HepG2 (cell line): ENCODE data around the gene ZSWIM5. TPM values are rescaled to one million over a fixed set of nuclear protein-coding genes. Genes with fewer than 3 reads are reported as not detected.

Experiments
- ATAC-seq: fragments of 200-7000 bp; cut with Tn5 transposase; 3 replicates; pipeline ENCODE4 v1.9.1; 2020; ENCODE audit warnings: mild to moderate bottlenecking, moderate library complexity
- BruUV-seq: library from RNA; stranded (reverse); fragments of 400-500 nt; replicated peaks from 2 replicates; lab custom pipeline; 2021; lab: Mats Ljungman, UMichigan
- CTCF ChIA-PET: fragments of 300-600 bp; formaldehyde crosslinking; extraction: SDS; loops from one replicate; lab custom pipeline; 2021; ENCODE audit warnings: low total read pairs, inconsistent platforms, low intra/inter-chr PET ratio; lab: Yijun Ruan, JAX
- POLR2A ChIA-PET: fragments of 350-600 bp; sonication (Branson Sonifier 250); formaldehyde crosslinking; loops from one replicate; lab custom pipeline; 2020; ENCODE audit warnings: antibody characterized with exemption, inconsistent platforms; lab: Yijun Ruan, JAX
- DNase-seq: peaks from one replicate; pipeline ENCODE4 v3.0.0-alpha.2; 2015; ENCODE audit warnings: low spot score
- FAIRE-seq: peaks from 3 replicates; lab custom pipeline; 2011; peaks lifted over from hg19 to GRCh38; lab: Jason Lieb, UNC
- H2AFZ ChIP-seq: one replicate; pipeline ENCODE4 v1.6.1; 2011; ENCODE audit warnings: low read length, inconsistent platforms
- H3K27ac ChIP-seq: fragments of 300-600 bp; 3 replicates; pipeline ENCODE4 v1.8.0; 2011; ENCODE audit warnings: mixed run types, mild to moderate bottlenecking, mixed read lengths, low read length, inconsistent platforms; ENCODE audit not compliant: insufficient read depth; ENCODE audit errors: extremely low read length
- H3K27me3 ChIP-seq, 2 experiments: fragments of 200-600 bp in 1 of 2; 2 replicates in 1 of 2; 3 replicates in 1 of 2; pipeline versions ENCODE4 v1.6.0 to v1.8.0; 2011; ENCODE audit warnings: low read length in 2 of 2, mild to moderate bottlenecking in 2 of 2, moderate library complexity in 2 of 2, inconsistent platforms in 1 of 2; ENCODE audit not compliant: insufficient read depth in 2 of 2, control insufficient read depth in 1 of 2
- H3K36me3 ChIP-seq, 2 experiments: fragments of 200-600 bp in 1 of 2; replicated peaks in 1 of 2; 2 replicates in 1 of 2; 3 replicates in 1 of 2; pipeline versions ENCODE4 v1.5.1 to v1.8.0; 2011; ENCODE audit warnings: low read length in 2 of 2, inconsistent platforms in 1 of 2; ENCODE audit not compliant: insufficient read depth in 2 of 2, control insufficient read depth in 1 of 2
- H3K4me1 ChIP-seq: 2 replicates; pipeline ENCODE4 v1.5.1; 2012; ENCODE audit warnings: low read length, inconsistent platforms; ENCODE audit not compliant: insufficient read depth
- H3K4me2 ChIP-seq: 2 replicates; pipeline ENCODE4 v1.6.0; 2011; ENCODE audit warnings: low read depth, low read length, inconsistent platforms
- H3K4me3 ChIP-seq, 3 experiments: fragments of 200-600 bp in 1 of 3; sonication (generic), shearing (Covaris generic) in 1 of 3; replicated peaks in 1 of 3; 2 replicates each; pipeline ENCODE4 v1.5.1; 2011 to 2016; ENCODE audit warnings: low read length in 3 of 3, inconsistent platforms in 2 of 3, low read depth in 2 of 3, mild to moderate bottlenecking in 2 of 3, control low read depth in 1 of 3, mixed read lengths in 1 of 3; ENCODE audit not compliant: insufficient read depth in 1 of 3
- H3K79me2 ChIP-seq: one replicate; pipeline ENCODE4 v1.6.1; 2011; ENCODE audit warnings: low read length, inconsistent platforms; ENCODE audit not compliant: insufficient read depth
- H3K9ac ChIP-seq: 2 replicates; pipeline ENCODE4 v1.6.0; 2011; ENCODE audit warnings: mild to moderate bottlenecking, low read depth, low read length, inconsistent platforms; ENCODE audit not compliant: insufficient read depth
- H3K9me3 ChIP-seq: 2 replicates; pipeline ENCODE4 v1.5.1; 2012; ENCODE audit warnings: mild to moderate bottlenecking, low read length
- H4K20me1 ChIP-seq: 2 replicates; pipeline ENCODE4 v1.6.0; 2011; ENCODE audit warnings: inconsistent platforms, mild to moderate bottlenecking, low read length, moderate library complexity; ENCODE audit not compliant: insufficient read depth
- ARNT2 ChIP-seq: sonication (generic); formaldehyde crosslinking; IDR thresholded peaks from 2 replicates; pipeline ENCODE4 v1.8.0; 2022; ENCODE audit warnings: mild to moderate bottlenecking, low read depth, missing genetic modification reagents, moderate library complexity
- KLF12 ChIP-seq: sonication (generic); formaldehyde crosslinking; IDR thresholded peaks from 2 replicates; pipeline ENCODE4 v1.4.0; 2020; ENCODE audit warnings: missing genetic modification reagents, borderline replicate concordance
- NRL ChIP-seq: sonication (generic); formaldehyde crosslinking; IDR thresholded peaks from 2 replicates; pipeline ENCODE4 v1.5.0; 2020; ENCODE audit warnings: missing genetic modification reagents, mild to moderate bottlenecking, moderate library complexity, borderline replicate concordance
- SALL2 ChIP-seq: sonication (generic); formaldehyde crosslinking; IDR thresholded peaks from 2 replicates; pipeline ENCODE4 v1.8.1; 2023; ENCODE audit warnings: mild to moderate bottlenecking, missing genetic modification reagents, inconsistent platforms
- SP4 ChIP-seq: sonication (generic); formaldehyde crosslinking; IDR thresholded peaks from 2 replicates; pipeline ENCODE4 v1.8.1; 2023; ENCODE audit warnings: mild to moderate bottlenecking, missing genetic modification reagents
- SPEN ChIP-seq: sonication (generic); formaldehyde crosslinking; IDR thresholded peaks from 2 replicates; pipeline ENCODE4 v1.5.1; 2020; ENCODE audit warnings: low read depth, mild to moderate bottlenecking, missing genetic modification reagents
- ZNF10 ChIP-seq: sonication (generic); formaldehyde crosslinking; IDR thresholded peaks from 2 replicates; pipeline ENCODE4 v1.4.0; 2020; ENCODE audit warnings: mild to moderate bottlenecking, low read depth, missing genetic modification reagents, borderline replicate concordance
- ZNF607 ChIP-seq: sonication (generic); formaldehyde crosslinking; IDR thresholded peaks from 2 replicates; pipeline ENCODE4 v1.5.1; 2020; ENCODE audit warnings: missing genetic modification reagents, mild to moderate bottlenecking, borderline replicate concordance
- ZSCAN9 ChIP-seq: IDR thresholded peaks from 2 replicates; pipeline ENCODE4 v1.6.1; 2016; ENCODE audit warnings: borderline replicate concordance
- WGBS: methylation state at CpG from one replicate; pipeline ENCODE4 v1.1.6; 2017; ENCODE audit warnings: low lambda C conversion rate; 5-methylcytosine and 5-hydroxymethylcytosine counted together
- in situ Hi-C: cut with HindIII; loops from 2 replicates; pipeline ENCODE4 v1.10.0; 2017; ENCODE audit warnings: low pct_unique_long_range_greater_than_20kb; ENCODE audit not compliant: extremely low pct_ligation_motif_present
- intact Hi-C: fragments of 100-400 bp; cut with micrococcal nuclease; formaldehyde crosslinking; loops from one replicate; pipeline ENCODE4 v1.10.0; 2022; ENCODE audit not compliant: unreplicated experiment
- polyA plus RNA-seq, 8 experiments: library from polyadenylated mRNA; depleted of rRNA in 3 of 8; stranded (reverse) in 7 of 8; unstranded in 1 of 8; fragments of >200 nt; fragmentation: Illumina TruSeq in 4 of 8; extraction: Trizol in 4 of 8; gene quantifications; 2 replicates each; pipeline versions ENCODE4 v1.2.1 to v1.2.3, GENCODE V29; 2011 to 2016; ENCODE audit warnings: low read depth in 4 of 8, missing spikeins in 1 of 8, mixed read lengths in 1 of 8; ENCODE audit not compliant: insufficient read depth in 1 of 8
- total RNA-seq, 5 experiments: library from RNA; depleted of rRNA; stranded (reverse); fragments of >200 nt; fragmentation: Illumina TruSeq; extraction: Trizol; gene quantifications; 2 replicates each; pipeline ENCODE4 v1.2.3, GENCODE V29; 2016; ENCODE audit warnings: low read depth in 1 of 5
- TF ChIP-seq, protein P1 (sequence below): sonication (generic); formaldehyde crosslinking; IDR thresholded peaks from 2 replicates; pipeline ENCODE4 v1.8.1; 2022; ENCODE audit warnings: mild to moderate bottlenecking, missing genetic modification reagents
- TF ChIP-seq, protein P2 (sequence below): conservative IDR thresholded peaks from 2 replicates; pipeline ENCODE4 v1.6.1; 2018; ENCODE audit warnings: missing genetic modification reagents
- TF ChIP-seq, protein P3 (sequence below): IDR thresholded peaks from 2 replicates; pipeline ENCODE4 v1.6.1; 2012; ENCODE audit warnings: inconsistent platforms

ZSWIM5 gene
- total and polyA plus RNA-seq, 2 of the 13 experiments (the other 11 are each of a cell fraction or from before 2014, with no cell fraction given): 11.0 to 20.6 TPM

DNA sequence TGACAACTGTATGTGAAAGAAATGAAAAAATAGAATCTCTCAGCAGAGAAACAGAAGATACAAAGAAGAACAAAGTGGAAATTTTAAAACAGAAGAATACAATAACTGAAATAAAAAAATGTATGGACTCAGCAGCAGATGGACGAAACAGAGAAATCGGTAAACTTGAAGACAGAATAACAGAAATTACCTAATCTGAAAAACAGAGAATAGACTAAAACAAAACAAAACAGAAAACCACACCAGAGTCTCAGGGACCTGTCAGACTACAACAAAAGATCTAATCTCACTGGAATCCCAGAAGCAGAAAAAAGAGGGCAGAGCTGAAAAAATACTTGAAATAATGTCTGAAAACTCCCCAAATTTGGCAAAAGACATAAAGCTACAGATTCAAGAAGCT lies 83.0 kb downstream of the ZSWIM5 start:
- no peak overlapping the region for H3K4me2 ChIP-seq
- H3K27me3 ChIP-seq: no peaks in the 10 kb centered on the region
- no peak for TF ChIP-seq SALL2
- TF ChIP-seq, protein P1, sequence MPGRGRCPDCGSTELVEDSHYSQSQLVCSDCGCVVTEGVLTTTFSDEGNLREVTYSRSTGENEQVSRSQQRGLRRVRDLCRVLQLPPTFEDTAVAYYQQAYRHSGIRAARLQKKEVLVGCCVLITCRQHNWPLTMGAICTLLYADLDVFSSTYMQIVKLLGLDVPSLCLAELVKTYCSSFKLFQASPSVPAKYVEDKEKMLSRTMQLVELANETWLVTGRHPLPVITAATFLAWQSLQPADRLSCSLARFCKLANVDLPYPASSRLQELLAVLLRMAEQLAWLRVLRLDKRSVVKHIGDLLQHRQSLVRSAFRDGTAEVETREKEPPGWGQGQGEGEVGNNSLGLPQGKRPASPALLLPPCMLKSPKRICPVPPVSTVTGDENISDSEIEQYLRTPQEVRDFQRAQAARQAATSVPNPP (CRISPR knock-in tag): no peak
- no peak for TF ChIP-seq KLF12 (CRISPR knock-in tag)
- TF ChIP-seq NRL: no peak
- TF ChIP-seq SP4 (CRISPR knock-in tag): no peak
- no peak for TF ChIP-seq ZNF10 (CRISPR knock-in tag)
- TF ChIP-seq, protein P2, sequence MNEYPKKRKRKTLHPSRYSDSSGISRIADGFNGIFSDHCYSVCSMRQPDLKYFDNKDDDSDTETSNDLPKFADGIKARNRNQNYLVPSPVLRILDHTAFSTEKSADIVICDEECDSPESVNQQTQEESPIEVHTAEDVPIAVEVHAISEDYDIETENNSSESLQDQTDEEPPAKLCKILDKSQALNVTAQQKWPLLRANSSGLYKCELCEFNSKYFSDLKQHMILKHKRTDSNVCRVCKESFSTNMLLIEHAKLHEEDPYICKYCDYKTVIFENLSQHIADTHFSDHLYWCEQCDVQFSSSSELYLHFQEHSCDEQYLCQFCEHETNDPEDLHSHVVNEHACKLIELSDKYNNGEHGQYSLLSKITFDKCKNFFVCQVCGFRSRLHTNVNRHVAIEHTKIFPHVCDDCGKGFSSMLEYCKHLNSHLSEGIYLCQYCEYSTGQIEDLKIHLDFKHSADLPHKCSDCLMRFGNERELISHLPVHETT (CRISPR knock-in tag): no peak
- TF ChIP-seq SPEN (CRISPR knock-in tag): no peak
- TF ChIP-seq ZSCAN9 (CRISPR knock-in tag): no peak
- no peak for TF ChIP-seq ARNT2 (CRISPR knock-in tag)
- TF ChIP-seq, protein P3, sequence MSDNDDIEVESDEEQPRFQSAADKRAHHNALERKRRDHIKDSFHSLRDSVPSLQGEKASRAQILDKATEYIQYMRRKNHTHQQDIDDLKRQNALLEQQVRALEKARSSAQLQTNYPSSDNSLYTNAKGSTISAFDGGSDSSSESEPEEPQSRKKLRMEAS: no peak
- no peak for TF ChIP-seq ZNF607 (CRISPR knock-in tag)
- no peaks in the 10 kb centered on the region for H4K20me1 ChIP-seq
- peaks cover 55% of the 10 kb centered on the region for H3K79me2 ChIP-seq
- no TSS peak for BruUV-seq
- POLR2A ChIA-PET: no interaction called here
- intact Hi-C loops: no loop called here
- no peaks in the 10 kb centered on the region for H3K36me3 ChIP-seq
- H3K4me3 ChIP-seq: no peak overlapping the region
- WGBS: 96% methylated on average over 2 of the region's 2 CpGs
- no peak for ATAC-seq
- no peak overlapping the region for H3K9ac ChIP-seq
- H3K9me3 ChIP-seq: no peaks in the 10 kb centered on the region
- CTCF ChIA-PET: no interaction called here
- FAIRE-seq: no peak
- DNase-seq: no peak
- in situ Hi-C loops: no loop called here
- H2AFZ ChIP-seq: no peak overlapping the region
- no peak overlapping the region for H3K27ac ChIP-seq
- peaks cover 52% of the 10 kb centered on the region for H3K4me1 ChIP-seq
